ENCODE data around the gene DMRTC2. TPM values are rescaled to one million over a fixed set of nuclear protein-coding genes. Genes with fewer than 3 reads are reported as not detected.

The DMRTC2 gene
- total RNA-seq, 2 donors from 2014 or later, result not detected

DNA sequence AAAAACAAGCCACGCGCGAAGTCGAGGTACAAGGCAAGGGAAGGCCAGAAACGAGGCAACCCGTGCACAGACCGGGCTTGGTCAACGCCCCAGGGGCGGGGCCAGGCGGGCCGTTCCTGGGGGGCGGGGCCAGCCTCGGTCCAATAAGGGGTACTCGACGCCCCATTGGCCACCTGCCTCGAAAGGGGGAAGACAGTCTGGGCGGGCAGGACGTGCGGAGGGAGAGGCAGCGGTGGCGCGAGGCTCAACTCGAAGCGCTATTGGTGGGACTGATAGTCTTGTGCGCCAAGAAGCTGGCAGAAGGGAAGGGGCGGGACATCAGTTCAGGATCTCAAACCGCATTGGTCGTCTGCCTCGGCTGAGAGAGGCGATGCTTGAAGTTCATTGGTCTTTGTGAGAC is 241 bp upstream of the DMRTC2 start, which contains the start of gene LYPD4:
LYPD4 (minus strand) TSS at position 83 of the 400 bp plus-strand sequence. CDS start 5,398 bp downstream, outside the sequence.
- no peak for ATAC-seq (ENCODE audit: insufficient number of reproducible peaks, low FRiP score, low read depth)
- no peak for DNase-seq (ENCODE audit: low spot score)
- H3K27me3 ChIP-seq (replicated peaks; ENCODE audit: insufficient read depth), result no peaks in the 10 kb centered on the region
- H3K4me3 ChIP-seq, result no peak within 1 kb of the TSS
- TF ChIP-seq, protein P1, sequence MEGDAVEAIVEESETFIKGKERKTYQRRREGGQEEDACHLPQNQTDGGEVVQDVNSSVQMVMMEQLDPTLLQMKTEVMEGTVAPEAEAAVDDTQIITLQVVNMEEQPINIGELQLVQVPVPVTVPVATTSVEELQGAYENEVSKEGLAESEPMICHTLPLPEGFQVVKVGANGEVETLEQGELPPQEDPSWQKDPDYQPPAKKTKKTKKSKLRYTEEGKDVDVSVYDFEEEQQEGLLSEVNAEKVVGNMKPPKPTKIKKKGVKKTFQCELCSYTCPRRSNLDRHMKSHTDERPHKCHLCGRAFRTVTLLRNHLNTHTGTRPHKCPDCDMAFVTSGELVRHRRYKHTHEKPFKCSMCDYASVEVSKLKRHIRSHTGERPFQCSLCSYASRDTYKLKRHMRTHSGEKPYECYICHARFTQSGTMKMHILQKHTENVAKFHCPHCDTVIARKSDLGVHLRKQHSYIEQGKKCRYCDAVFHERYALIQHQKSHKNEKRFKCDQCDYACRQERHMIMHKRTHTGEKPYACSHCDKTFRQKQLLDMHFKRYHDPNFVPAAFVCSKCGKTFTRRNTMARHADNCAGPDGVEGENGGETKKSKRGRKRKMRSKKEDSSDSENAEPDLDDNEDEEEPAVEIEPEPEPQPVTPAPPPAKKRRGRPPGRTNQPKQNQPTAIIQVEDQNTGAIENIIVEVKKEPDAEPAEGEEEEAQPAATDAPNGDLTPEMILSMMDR (IDR thresholded peaks at IDR 0.05), result no peak
- no peaks in the 10 kb centered on the region for H3K36me3 ChIP-seq
- H3K4me1 ChIP-seq (ENCODE audit: control insufficient read depth in 1 of 2, low read depth in 2 of 2), result no peaks in the 10 kb centered on the region
- H3K9me3 ChIP-seq, result no peaks in the 10 kb centered on the region
- no peak within 1 kb of the TSS for H3K27ac ChIP-seq

GRCh38 chr19:41845051-41845590 is 279 bp downstream of the DMRTC2 start:
- no peaks in the 10 kb centered on the region for H3K9me3 ChIP-seq
- no peak for ATAC-seq (ENCODE audit: insufficient number of reproducible peaks, low FRiP score, low read depth)
- no peak overlapping the region for H3K27ac ChIP-seq
- no peaks in the 10 kb centered on the region for H3K36me3 ChIP-seq
- H3K4me3 ChIP-seq, result no peak overlapping the region
- TF ChIP-seq, protein P1 (IDR thresholded peaks at IDR 0.05), result no peak
- no peaks in the 10 kb centered on the region for H3K4me1 ChIP-seq (ENCODE audit: control insufficient read depth in 1 of 2, low read depth in 2 of 2)
- no peak for DNase-seq (ENCODE audit: low spot score)
- H3K27me3 ChIP-seq (replicated peaks; ENCODE audit: insufficient read depth), result no peaks in the 10 kb centered on the region

- Histone ChIP-seq H3K27me3 (replicated peaks; ENCODE audit: insufficient read depth) (no peaks in the 10 kb centered on the region), H3K27ac (no peak overlapping the region), H3K36me3 (no peaks in the 10 kb centered on the region), H3K9me3 (no peaks in the 10 kb centered on the region), H3K4me3 (no peak overlapping the region), H3K4me1 (ENCODE audit: control insufficient read depth in 1 of 2, low read depth in 2 of 2) (no peaks in the 10 kb centered on the region)
- ATAC-seq (ENCODE audit: insufficient number of reproducible peaks, low FRiP score, low read depth) (no peak), DNase-seq (ENCODE audit: low spot score) (no peak)
- TF ChIP-seq, protein P1 (IDR thresholded peaks at IDR 0.05), result no peak
These were observed 2.7 kb downstream of the DMRTC2 start for GRCh38 chr19:41847351-41848105.

GRCh38 chr19:41848666-41849065 is 3.8 kb downstream of the DMRTC2 start:
- no peaks in the 10 kb centered on the region for H3K36me3 ChIP-seq
- TF ChIP-seq, protein P1 (IDR thresholded peaks at IDR 0.05), result no peak
- DNase-seq (ENCODE audit: low spot score), result no peak
- H3K4me3 ChIP-seq, result no peak overlapping the region
- ATAC-seq (ENCODE audit: insufficient number of reproducible peaks, low FRiP score, low read depth), result no peak
- no peaks in the 10 kb centered on the region for H3K9me3 ChIP-seq
- H3K27me3 ChIP-seq (replicated peaks; ENCODE audit: insufficient read depth), result no peaks in the 10 kb centered on the region
- no peak overlapping the region for H3K27ac ChIP-seq
- no peaks in the 10 kb centered on the region for H3K4me1 ChIP-seq (ENCODE audit: control insufficient read depth in 1 of 2, low read depth in 2 of 2)

DNA sequence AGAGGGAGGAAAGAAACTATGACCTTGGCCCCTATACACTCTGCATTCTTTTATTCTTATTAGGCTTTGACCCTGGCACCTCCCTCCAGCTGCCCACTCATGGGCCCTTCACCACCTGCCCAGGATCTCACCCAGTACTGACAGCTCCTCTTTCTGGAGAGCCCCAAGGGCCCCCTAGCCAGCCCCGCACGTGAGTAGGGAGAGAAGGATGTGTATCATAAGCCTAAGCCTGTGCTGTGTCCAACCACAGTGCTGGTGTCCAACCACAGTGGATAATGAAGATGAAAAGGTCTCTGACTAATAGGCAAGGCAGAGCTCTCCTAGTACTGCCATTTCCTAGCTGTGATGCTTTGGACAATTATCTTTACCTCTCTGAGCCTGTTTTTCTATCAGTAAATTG is 4.2 kb downstream of the DMRTC2 start:
- H3K4me1 ChIP-seq (ENCODE audit: control insufficient read depth in 1 of 2, low read depth in 2 of 2), result no peaks in the 10 kb centered on the region
- no peaks in the 10 kb centered on the region for H3K36me3 ChIP-seq
- ATAC-seq (ENCODE audit: insufficient number of reproducible peaks, low FRiP score, low read depth), result no peak
- DNase-seq (ENCODE audit: low spot score), result no peak
- no peaks in the 10 kb centered on the region for H3K27me3 ChIP-seq (replicated peaks; ENCODE audit: insufficient read depth)
- H3K9me3 ChIP-seq, result no peaks in the 10 kb centered on the region
- H3K4me3 ChIP-seq, result no peak overlapping the region
- TF ChIP-seq, protein P1 (IDR thresholded peaks at IDR 0.05), result no peak
- H3K27ac ChIP-seq, result no peak overlapping the region
